GM10266 (cell line): ENCODE results near the gene UQCR10.

Experiments
- DNase-seq: peaks from one replicate; pipeline ENCODE4 v3.0.0; 2012; ENCODE audit errors: extremely low spot score
- CTCF ChIP-seq: IDR thresholded peaks from 2 replicates; pipeline ENCODE4 v1.5.1; 2012; ENCODE audit warnings: mild to moderate bottlenecking, low read depth; ENCODE audit not compliant: control insufficient read depth, insufficient read depth; ENCODE audit errors: missing control alignments

UQCR10 gene

GRCh38 chr22:29762263-29762662 is 4.9 kb upstream of the UQCR10 start:
- no peak for TF ChIP-seq CTCF
- no peak for DNase-seq

- DNase-seq: peak; percentile 40
- no peak for TF ChIP-seq CTCF
These were observed 1.1 kb upstream of the UQCR10 start for GRCh38 chr22:29765905-29766631.

- TF ChIP-seq CTCF: no peak
- DNase-seq: peak; percentile 94
These were observed 468 bp upstream of the UQCR10 start, which contains the start of gene ZMAT5 for GRCh38 chr22:29766632-29767170. Gene ZMAT5 (minus strand): TSS chr22:29767007. CDS start chr22:29748544, 18,463 bp downstream.

DNA sequence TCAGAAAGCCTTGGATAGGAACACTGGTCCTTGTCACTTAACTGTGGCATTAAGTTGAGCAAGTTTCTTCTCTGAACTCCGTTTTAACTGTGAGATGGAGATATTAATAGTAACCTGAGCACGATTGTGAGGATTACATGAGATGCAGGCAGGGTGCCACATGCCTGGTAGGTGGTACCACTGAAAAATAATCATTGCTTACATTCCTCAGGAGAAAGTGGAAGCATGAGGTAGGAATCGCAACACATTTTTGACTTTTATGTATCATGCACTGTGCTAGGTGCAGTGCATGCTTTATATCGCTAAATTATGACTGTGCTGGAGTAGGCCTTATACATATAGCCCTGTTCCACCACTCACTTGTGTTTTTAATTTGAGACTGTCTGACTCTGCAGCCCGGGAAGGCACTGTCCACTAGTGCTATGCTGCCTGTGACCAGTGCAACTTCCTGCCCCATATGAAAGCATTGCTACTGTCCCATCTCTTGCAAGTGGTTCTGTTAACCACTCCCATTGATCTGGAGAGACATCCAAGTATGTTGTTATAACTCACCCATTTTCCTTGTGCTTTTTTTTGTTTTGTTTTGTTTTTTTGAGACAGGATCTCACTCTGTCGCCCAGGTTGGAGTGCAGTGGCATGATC is 1.0 kb downstream of the UQCR10 start:
- no peak for TF ChIP-seq CTCF
- DNase-seq: no peak

- TF ChIP-seq CTCF: no peak
- DNase-seq: no peak
These were observed 2.7 kb downstream of the UQCR10 start for GRCh38 chr22:29769723-29770321.

GRCh38 chr22:29772170-29772641 is 5.0 kb downstream of the UQCR10 start:
- DNase-seq: no peak
- TF ChIP-seq CTCF: no peak
